Cardiac muscle cell (in vitro differentiated cells and primary cell): ENCODE results near the gene TBC1D13. TPM values are rescaled to one million over a fixed set of nuclear protein-coding genes. Genes with fewer than 3 reads are reported as not detected.
A peak's percentile ranks its signal among the peaks of the same experiment; 100 is the strongest.

Experiments
- DNase-seq, 2 donors: peaks; one replicate each; pipeline versions ENCODE4 v3.0.0 to v3.0.0-alpha.2; 2010 to 2017; ENCODE audit warnings: low read depth in 1 of 2, low spot score in 1 of 2
- H3K27ac ChIP-seq: fragments of 200-600 bp; sonication (generic); 2 replicates; pipeline ENCODE4 v1.5.1; 2016
- H3K27me3 ChIP-seq: fragments of 200-600 bp; sonication (generic); 2 replicates; pipeline ENCODE4 v1.6.0; 2016; ENCODE audit warnings: control low read depth
- H3K36me3 ChIP-seq: fragments of 200-600 bp; sonication (generic); 2 replicates; pipeline ENCODE4 v1.5.1; 2016; ENCODE audit warnings: control low read depth
- H3K4me1 ChIP-seq: fragments of 200-600 bp; sonication (generic); 2 replicates; pipeline ENCODE4 v1.8.1; 2017; ENCODE audit warnings: low read depth, mild to moderate bottlenecking, mixed run types
- H3K4me3 ChIP-seq: fragments of 200-600 bp; sonication (generic); 2 replicates; pipeline ENCODE4 v1.5.1; 2016; ENCODE audit warnings: mild to moderate bottlenecking
- H3K9me3 ChIP-seq: fragments of 200-600 bp; sonication (generic); 2 replicates; pipeline ENCODE4 v1.5.1; 2017; ENCODE audit warnings: low read depth, mild to moderate bottlenecking, control low read depth
- CTCF ChIP-seq: IDR thresholded peaks from 2 replicates; pipeline ENCODE4 v1.5.1; 2012; ENCODE audit warnings: low read depth, mild to moderate bottlenecking, low read length
- polyA plus RNA-seq: library from polyadenylated mRNA; unstranded; fragments of >200 nt; fragmentation: Nextera tagmentation; extraction: Ambion mirVana; gene quantifications from 2 replicates; pipeline ENCODE4 v1.2.1, GENCODE V29; 2016
- total RNA-seq: library from RNA; depleted of rRNA; stranded (reverse); fragments of >200 nt; gene quantifications from 2 replicates; pipeline ENCODE4 v1.2.3, GENCODE V29; 2016

TBC1D13 gene
- total RNA-seq: 24.6 and 26.6 TPM in 2 replicates
- polyA plus RNA-seq: 33.4 and 39.4 TPM in 2 replicates

GRCh38 chr9:128786681-128787601, at the start of gene TBC1D13:
Gene TBC1D13 (plus strand): TSS chr9:128787253. CDS start chr9:128787354, 101 bp downstream.
- Histone ChIP-seq H3K27me3 (no peaks in the 10 kb centered on the region), H3K27ac (peak within 1 kb of the TSS; percentile 71), H3K9me3 (no peaks in the 10 kb centered on the region), H3K36me3 (peaks cover 8% of the 10 kb centered on the region), H3K4me3 (peak within 1 kb of the TSS; percentile 76), H3K4me1 (peaks cover 4% of the 10 kb centered on the region)
- no peak for TF ChIP-seq CTCF
- peak; percentile 91 to 94 for DNase-seq

- H3K4me3 ChIP-seq: no peak overlapping the region
- peaks cover 3% of the 10 kb centered on the region for H3K36me3 ChIP-seq
- no peaks in the 10 kb centered on the region for H3K4me1 ChIP-seq
- no peaks in the 10 kb centered on the region for H3K27me3 ChIP-seq
- TF ChIP-seq CTCF: no peak
- H3K9me3 ChIP-seq: no peaks in the 10 kb centered on the region
- no peak overlapping the region for H3K27ac ChIP-seq
- DNase-seq: no peak
These were observed 44.7 kb upstream of the TBC1D13 start for GRCh38 chr9:128742401-128742800.

GRCh38 chr9:128743421-128743820, 43.6 kb upstream of the TBC1D13 start:
- Histone ChIP-seq H3K4me1 (no peaks in the 10 kb centered on the region), H3K27me3 (no peaks in the 10 kb centered on the region), H3K4me3 (no peak overlapping the region), H3K9me3 (no peaks in the 10 kb centered on the region), H3K36me3 (peaks cover 3% of the 10 kb centered on the region), H3K27ac (no peak overlapping the region)
- no peak for DNase-seq
- no peak for TF ChIP-seq CTCF

- Histone ChIP-seq H3K9me3 (no peaks in the 10 kb centered on the region), H3K4me1 (no peaks in the 10 kb centered on the region), H3K27me3 (no peaks in the 10 kb centered on the region), H3K4me3 (no peak overlapping the region), H3K36me3 (peaks cover 16% of the 10 kb centered on the region), H3K27ac (no peak overlapping the region)
- DNase-seq: no peak
- no peak for TF ChIP-seq CTCF
These were observed 39.8 kb upstream of the TBC1D13 start for GRCh38 chr9:128747241-128747640.

- Histone ChIP-seq H3K9me3 (no peaks in the 10 kb centered on the region), H3K36me3 (peaks cover 25% of the 10 kb centered on the region), H3K27ac (no peak overlapping the region), H3K27me3 (no peaks in the 10 kb centered on the region), H3K4me3 (no peak overlapping the region), H3K4me1 (no peaks in the 10 kb centered on the region)
- DNase-seq: no peak
- no peak for TF ChIP-seq CTCF
These were observed 36.0 kb upstream of the TBC1D13 start for GRCh38 chr9:128750926-128751595.
